Cardiac muscle cell (in vitro differentiated cells and primary cell): ENCODE data around the gene PRPSAP2. TPM values are rescaled to one million over a fixed set of nuclear protein-coding genes. Genes with fewer than 3 reads are reported as not detected.

Experiments
- DNase-seq, 2 donors: peaks; one replicate each; pipeline versions ENCODE4 v3.0.0 to v3.0.0-alpha.2; 2010 to 2017; ENCODE audit warnings: low read depth in 1 of 2, low spot score in 1 of 2
- H3K27ac ChIP-seq: fragments of 200-600 bp; sonication (generic); 2 replicates; pipeline ENCODE4 v1.5.1; 2016
- H3K27me3 ChIP-seq: fragments of 200-600 bp; sonication (generic); 2 replicates; pipeline ENCODE4 v1.6.0; 2016; ENCODE audit warnings: control low read depth
- H3K36me3 ChIP-seq: fragments of 200-600 bp; sonication (generic); 2 replicates; pipeline ENCODE4 v1.5.1; 2016; ENCODE audit warnings: control low read depth
- H3K4me1 ChIP-seq: fragments of 200-600 bp; sonication (generic); 2 replicates; pipeline ENCODE4 v1.8.1; 2017; ENCODE audit warnings: low read depth, mild to moderate bottlenecking, mixed run types
- H3K4me3 ChIP-seq: fragments of 200-600 bp; sonication (generic); 2 replicates; pipeline ENCODE4 v1.5.1; 2016; ENCODE audit warnings: mild to moderate bottlenecking
- H3K9me3 ChIP-seq: fragments of 200-600 bp; sonication (generic); 2 replicates; pipeline ENCODE4 v1.5.1; 2017; ENCODE audit warnings: low read depth, mild to moderate bottlenecking, control low read depth
- polyA plus RNA-seq: library from polyadenylated mRNA; unstranded; fragments of >200 nt; fragmentation: Nextera tagmentation; extraction: Ambion mirVana; gene quantifications from 2 replicates; pipeline ENCODE4 v1.2.1, GENCODE V29; 2016
- total RNA-seq: library from RNA; depleted of rRNA; stranded (reverse); fragments of >200 nt; gene quantifications from 2 replicates; pipeline ENCODE4 v1.2.3, GENCODE V29; 2016
- TF ChIP-seq, protein P1 (sequence below): IDR thresholded peaks from 2 replicates; pipeline ENCODE4 v1.5.1; 2012; ENCODE audit warnings: low read depth, mild to moderate bottlenecking, low read length

The PRPSAP2 gene
- total and polyA plus RNA-seq, 2 experiments from 2014 or later = 48.9 to 68.5 TPM

DNA sequence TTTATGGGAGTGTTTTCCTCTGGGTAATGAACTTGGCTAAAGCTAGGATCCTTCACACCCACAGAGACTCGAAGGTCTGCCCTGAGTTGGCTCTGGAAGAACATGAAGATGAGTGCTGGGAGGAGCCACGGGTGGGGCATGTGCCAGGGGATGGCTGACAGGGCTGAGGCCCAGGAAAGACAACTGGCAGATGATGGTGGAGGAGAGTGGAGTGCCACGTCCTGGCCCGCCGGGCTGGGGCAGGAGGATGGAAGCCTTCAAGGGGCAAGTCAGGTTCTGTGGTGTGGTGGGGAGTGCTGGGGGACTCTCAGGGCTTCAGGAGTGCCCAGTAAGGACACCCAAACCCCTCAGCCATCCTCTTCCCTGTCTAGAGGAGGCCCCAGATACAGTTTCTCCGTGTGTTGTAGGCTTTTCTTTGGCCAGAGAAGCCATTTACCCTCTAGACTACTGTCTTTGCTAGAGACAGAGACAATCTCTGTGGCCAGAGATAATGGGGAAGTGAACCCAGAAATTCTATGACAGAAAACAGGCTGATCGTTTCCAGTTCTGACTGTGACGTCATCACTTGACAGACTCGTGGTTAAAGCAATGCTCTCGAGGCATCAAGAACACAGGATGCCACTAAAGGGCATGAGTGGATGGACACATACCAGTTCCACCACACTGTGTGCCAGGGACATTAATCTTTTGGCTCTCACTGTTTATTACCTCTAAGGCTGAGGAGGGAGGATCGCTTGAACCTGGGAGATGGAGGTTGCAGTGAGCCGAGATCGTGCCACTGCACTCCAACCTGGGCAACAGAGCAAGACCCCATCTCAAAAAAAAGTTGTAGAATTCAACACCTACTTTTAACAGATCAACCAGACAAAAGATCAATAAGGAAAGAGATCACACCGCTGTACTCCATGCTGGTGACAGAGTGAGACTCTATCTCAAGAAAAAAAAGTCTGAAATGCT is 75.4 kb downstream of the PRPSAP2 start:
- Histone ChIP-seq H3K27me3 (no peaks in the 10 kb centered on the region), H3K4me1 (no peaks in the 10 kb centered on the region), H3K4me3 (no peak overlapping the region), H3K36me3 (peaks cover 19% of the 10 kb centered on the region), H3K9me3 (no peaks in the 10 kb centered on the region), H3K27ac (no peak overlapping the region)
- DNase-seq = no peak
- TF ChIP-seq, protein P1, sequence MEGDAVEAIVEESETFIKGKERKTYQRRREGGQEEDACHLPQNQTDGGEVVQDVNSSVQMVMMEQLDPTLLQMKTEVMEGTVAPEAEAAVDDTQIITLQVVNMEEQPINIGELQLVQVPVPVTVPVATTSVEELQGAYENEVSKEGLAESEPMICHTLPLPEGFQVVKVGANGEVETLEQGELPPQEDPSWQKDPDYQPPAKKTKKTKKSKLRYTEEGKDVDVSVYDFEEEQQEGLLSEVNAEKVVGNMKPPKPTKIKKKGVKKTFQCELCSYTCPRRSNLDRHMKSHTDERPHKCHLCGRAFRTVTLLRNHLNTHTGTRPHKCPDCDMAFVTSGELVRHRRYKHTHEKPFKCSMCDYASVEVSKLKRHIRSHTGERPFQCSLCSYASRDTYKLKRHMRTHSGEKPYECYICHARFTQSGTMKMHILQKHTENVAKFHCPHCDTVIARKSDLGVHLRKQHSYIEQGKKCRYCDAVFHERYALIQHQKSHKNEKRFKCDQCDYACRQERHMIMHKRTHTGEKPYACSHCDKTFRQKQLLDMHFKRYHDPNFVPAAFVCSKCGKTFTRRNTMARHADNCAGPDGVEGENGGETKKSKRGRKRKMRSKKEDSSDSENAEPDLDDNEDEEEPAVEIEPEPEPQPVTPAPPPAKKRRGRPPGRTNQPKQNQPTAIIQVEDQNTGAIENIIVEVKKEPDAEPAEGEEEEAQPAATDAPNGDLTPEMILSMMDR = no peak

DNA sequence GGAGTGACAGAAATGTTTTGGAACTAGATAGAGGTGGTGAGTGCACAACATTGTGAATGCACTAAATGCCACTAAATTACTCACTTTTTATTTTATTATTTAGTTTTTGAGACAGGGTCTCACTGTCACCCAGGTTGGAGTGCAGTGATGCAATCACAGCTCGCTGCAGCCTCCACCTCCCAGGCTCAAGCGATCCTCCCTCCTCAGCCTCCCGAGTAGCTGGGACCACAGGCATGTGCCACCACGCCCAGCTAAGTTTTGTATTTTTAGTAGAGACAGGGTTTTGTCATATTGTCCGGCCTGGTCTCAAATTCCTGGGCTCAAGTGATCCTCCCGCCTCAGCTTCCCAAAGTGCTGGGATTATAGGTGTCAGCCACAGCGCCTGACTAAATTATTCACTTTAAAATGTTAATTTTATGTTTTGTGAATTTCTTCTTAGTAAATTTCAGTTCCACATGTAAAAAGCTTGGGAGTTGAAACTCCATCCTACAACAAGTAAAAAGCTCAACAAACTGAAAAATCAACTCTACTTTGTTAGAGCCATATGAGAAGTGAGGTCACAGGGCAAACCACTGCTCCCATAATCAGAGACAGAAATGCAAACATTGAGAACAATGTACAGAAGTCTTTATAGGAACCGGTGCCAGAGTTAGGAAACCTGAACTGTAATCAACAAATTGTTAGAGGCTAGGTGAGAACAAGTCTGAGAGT is 80.2 kb downstream of the PRPSAP2 start:
- TF ChIP-seq, protein P1 = no peak
- H3K9me3 ChIP-seq = no peaks in the 10 kb centered on the region
- H3K27me3 ChIP-seq = no peaks in the 10 kb centered on the region
- no peaks in the 10 kb centered on the region for H3K36me3 ChIP-seq
- no peak for DNase-seq
- no peaks in the 10 kb centered on the region for H3K4me1 ChIP-seq
- H3K27ac ChIP-seq = no peak overlapping the region
- no peak overlapping the region for H3K4me3 ChIP-seq

DNA sequence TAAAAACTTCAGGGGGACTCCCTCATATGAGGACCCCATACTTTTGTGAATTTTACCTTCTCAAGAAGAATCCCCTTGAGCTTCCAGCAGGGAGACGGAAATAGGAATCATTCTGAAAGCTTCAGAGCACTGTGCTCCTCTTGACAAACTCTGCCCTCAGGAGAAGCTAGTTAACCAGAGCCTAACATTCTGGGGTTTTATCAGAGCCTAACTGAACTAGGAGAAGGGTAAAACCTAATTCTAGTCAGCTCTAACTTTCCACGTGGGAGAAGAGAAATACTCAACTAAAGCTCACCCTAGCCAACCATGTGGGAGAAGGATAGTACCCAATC is 80.7 kb downstream of the PRPSAP2 start:
- Histone ChIP-seq H3K27me3 (no peaks in the 10 kb centered on the region), H3K4me1 (no peaks in the 10 kb centered on the region), H3K4me3 (no peak overlapping the region), H3K9me3 (no peaks in the 10 kb centered on the region), H3K36me3 (no peaks in the 10 kb centered on the region), H3K27ac (no peak overlapping the region)
- no peak for DNase-seq
- TF ChIP-seq, protein P1 = no peak

DNA sequence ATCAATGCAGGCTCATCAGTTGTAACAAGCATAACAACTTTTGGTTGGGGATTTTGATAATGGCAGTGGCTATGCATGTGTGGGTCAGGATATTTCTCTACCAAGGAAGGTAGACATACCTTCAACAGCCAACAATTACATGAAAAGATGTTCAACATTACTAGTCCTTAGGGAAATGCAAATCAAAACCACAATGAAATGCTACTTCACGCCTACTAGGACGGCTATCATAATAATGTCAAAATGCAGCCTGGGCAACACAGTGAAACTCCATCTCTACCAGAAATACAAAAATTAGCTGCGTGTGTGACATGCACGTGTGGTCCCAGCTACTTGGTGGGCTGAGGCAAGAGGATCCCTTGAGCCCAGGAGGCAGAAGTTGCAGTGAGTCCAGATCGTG is 86.7 kb downstream of the PRPSAP2 start:
- TF ChIP-seq, protein P1 = no peak
- H3K27ac ChIP-seq = no peak overlapping the region
- H3K36me3 ChIP-seq = no peaks in the 10 kb centered on the region
- no peaks in the 10 kb centered on the region for H3K4me1 ChIP-seq
- no peaks in the 10 kb centered on the region for H3K27me3 ChIP-seq
- H3K9me3 ChIP-seq = no peaks in the 10 kb centered on the region
- DNase-seq = no peak
- H3K4me3 ChIP-seq = no peak overlapping the region

DNA sequence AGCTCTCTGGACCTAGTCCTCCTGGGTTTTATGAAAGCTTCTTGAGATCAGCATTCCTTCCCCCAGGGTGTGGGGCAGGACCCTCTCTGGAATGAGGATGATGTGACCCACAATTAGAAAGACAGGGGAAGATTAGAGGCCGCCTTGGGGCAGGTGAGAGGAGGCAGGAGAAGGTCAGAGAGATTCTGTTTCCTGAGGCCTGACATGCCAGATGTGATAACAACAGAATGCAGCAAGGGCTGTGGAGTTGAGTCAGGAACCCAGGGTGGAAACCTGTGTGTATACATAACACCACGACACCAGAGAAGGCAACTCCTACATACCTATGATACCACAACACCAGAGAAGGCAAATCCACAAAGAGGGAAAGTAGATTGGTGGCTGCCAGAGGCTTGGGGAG is 88.6 kb downstream of the PRPSAP2 start:
- no peaks in the 10 kb centered on the region for H3K27me3 ChIP-seq
- TF ChIP-seq, protein P1 = no peak
- H3K4me3 ChIP-seq = no peak overlapping the region
- no peaks in the 10 kb centered on the region for H3K9me3 ChIP-seq
- H3K36me3 ChIP-seq = no peaks in the 10 kb centered on the region
- DNase-seq = peak in 1 of 2 donors; percentile 15
- peaks cover 3% of the 10 kb centered on the region for H3K4me1 ChIP-seq
- no peak overlapping the region for H3K27ac ChIP-seq
